Suppressor macrophage (primary cell): Measurements from ENCODE around the gene MTARC1.

Source experiments
- DNase-seq, 4 experiments: peaks; one replicate each; pipeline ENCODE4 v3.0.0-alpha.2; 2020 to 2022

Gene MTARC1

GRCh38 chr1:220833436-220833835, 46.7 kb downstream of the MTARC1 start:
- no peak for DNase-seq

GRCh38 chr1:220834155-220834870, 47.6 kb downstream of the MTARC1 start:
- DNase-seq: no peak
